GM12872 (cell line): ENCODE data around the gene TPST2.

Experiments
- TF ChIP-seq, protein P1 (sequence below): IDR thresholded peaks from 3 replicates; pipeline ENCODE4 v1.5.1; 2011; ENCODE audit warnings: low read depth, mild to moderate bottlenecking, low read length, moderate library complexity; ENCODE audit not compliant: insufficient read depth

TPST2 gene

DNA sequence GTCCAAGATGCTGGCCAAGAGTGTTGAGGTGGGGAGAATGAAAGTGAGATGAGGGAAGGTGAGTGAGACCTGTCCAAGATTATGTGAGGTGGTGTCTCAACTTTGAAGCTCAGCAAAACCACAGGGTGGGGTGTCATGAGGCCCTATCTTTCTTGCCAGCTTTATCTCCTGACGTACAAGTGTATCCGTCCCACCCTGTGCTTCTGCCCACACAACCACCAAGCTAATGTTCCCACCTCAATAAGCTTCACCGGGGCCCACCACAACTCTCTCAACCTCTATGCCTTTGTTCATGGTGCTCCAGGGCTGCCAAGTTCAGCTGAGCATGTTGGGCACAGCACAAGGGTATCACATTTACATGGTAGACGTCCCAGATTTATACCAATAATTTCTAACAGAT is 7.1 kb upstream of the TPST2 start:
- TF ChIP-seq, protein P1, sequence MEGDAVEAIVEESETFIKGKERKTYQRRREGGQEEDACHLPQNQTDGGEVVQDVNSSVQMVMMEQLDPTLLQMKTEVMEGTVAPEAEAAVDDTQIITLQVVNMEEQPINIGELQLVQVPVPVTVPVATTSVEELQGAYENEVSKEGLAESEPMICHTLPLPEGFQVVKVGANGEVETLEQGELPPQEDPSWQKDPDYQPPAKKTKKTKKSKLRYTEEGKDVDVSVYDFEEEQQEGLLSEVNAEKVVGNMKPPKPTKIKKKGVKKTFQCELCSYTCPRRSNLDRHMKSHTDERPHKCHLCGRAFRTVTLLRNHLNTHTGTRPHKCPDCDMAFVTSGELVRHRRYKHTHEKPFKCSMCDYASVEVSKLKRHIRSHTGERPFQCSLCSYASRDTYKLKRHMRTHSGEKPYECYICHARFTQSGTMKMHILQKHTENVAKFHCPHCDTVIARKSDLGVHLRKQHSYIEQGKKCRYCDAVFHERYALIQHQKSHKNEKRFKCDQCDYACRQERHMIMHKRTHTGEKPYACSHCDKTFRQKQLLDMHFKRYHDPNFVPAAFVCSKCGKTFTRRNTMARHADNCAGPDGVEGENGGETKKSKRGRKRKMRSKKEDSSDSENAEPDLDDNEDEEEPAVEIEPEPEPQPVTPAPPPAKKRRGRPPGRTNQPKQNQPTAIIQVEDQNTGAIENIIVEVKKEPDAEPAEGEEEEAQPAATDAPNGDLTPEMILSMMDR, result no peak

DNA sequence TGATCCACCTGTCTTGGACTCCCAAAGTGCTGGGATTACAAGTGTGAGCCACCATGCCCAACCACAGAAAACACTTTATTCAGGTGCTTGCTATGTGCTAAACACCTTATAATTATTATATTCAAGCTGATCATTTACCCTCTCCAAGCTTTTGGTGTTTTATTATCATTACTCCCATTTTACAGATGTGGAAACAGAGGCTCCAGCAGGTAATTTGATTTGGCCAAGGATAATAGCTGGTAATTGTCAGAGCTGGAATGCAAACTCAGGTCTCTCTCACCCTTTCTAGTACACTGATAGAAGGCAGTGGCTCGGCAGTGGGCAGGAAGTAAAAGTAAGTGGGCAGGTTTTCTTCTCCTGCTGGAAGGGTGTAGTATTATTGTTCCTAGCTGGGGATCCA is 3.8 kb upstream of the TPST2 start:
- TF ChIP-seq, protein P1, result no peak

DNA sequence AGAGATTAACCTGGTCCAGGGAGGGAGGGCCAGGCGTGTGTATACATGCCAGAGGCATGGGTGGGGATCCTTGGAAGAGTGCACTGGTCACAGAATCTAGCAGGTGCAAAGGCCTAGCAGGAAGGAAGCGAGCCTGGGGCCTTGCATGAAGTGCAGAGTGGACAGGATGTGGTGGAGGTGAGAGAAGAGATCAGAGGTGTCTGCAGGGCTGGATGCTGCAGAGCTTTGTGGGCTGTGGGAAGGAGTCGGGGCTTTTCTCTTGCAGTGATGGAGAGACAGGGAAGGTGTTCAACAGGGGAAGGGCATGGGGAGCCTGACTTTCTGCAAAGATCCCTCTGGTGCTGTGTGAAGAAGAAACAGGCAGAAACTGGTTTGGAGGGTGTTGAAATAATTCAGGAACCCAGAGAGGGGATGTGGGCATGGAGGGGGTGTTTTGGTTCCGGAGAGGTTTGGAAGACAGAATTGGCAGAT is 2.5 kb upstream of the TPST2 start:
- TF ChIP-seq, protein P1, result no peak

DNA sequence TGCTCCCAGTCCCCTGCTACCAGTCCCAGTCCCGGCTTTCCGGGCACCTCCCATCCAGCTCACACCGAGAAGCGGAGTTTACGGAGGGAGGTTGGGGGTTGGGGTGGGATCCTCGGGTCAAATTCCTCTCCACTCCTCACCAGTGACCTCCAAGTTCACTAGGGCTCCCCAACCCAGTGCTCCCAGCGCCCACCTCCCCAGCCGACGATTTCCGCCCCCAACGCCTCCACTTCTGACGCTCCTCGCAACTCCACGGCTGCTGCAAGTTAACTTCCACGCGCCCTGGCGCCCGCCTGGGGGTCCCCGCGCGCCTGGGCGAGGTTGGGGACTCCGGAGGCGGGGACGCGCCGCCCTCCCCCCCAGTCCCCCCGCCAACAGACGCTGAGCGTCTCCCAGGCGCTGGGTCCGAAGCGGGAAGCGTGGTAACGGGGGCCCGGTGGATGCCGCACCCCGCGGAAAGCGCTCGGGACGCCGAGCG is 526 bp downstream of the TPST2 start:
- TF ChIP-seq, protein P1, result no peak

DNA sequence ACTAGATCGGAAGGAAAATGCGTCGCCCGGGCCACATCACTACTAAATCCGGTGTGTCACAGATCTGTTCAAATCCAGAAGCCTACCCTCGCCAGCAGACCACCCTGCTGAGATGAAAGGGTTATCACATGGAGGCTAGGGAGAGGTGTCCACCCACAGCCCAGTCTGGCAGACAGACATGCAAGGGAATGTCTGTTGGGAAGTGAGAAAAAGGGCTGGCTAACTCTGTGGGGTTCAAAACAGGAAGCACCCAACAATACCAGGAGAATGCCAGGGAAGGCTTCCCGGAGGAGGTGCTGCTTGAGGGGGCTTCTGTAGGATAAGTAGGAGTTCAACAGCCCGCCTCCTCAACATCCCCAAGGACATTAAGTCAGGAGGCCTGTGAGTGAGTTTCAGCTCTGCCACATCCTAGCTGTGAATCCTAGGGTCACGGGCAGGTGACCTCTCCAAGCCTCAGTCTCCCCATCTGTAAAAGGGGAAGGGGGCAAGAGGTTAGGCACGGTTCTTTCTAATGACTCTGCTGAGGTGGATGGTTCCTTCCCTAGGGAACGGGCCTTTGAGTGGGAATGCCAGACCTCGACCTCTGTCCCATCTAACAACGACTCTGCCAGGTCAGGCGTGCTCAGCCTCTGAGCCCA is 1.1 kb downstream of the TPST2 start:
- TF ChIP-seq, protein P1, result no peak

DNA sequence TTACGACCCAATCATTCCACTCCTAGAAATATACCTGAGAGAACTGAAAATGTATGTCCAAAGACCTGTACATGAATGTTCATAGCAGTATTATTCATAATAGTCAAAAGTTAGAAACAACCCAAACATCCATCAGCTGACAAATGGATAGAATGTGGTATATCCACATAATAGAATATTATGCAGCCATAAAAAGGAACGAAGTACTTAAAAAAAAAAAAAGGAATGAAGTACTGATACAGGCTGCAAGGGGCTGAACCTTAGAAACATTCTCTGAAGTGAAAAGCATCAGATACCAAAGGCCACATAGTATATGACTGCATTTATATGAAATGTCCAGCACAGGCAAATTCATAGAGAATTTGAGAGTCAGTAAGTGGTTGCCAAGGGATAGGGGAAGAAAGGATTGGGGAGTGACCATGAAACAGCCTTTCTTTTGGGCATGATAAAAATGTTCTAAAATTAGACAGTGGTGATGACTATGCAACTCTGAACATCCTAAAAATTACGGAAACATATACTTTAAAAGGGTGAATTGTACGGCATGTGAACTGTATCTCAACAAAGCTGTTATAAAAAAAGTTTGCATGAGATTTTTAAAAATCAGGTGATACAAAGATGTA is 1.8 kb downstream of the TPST2 start:
- TF ChIP-seq, protein P1, result no peak

DNA sequence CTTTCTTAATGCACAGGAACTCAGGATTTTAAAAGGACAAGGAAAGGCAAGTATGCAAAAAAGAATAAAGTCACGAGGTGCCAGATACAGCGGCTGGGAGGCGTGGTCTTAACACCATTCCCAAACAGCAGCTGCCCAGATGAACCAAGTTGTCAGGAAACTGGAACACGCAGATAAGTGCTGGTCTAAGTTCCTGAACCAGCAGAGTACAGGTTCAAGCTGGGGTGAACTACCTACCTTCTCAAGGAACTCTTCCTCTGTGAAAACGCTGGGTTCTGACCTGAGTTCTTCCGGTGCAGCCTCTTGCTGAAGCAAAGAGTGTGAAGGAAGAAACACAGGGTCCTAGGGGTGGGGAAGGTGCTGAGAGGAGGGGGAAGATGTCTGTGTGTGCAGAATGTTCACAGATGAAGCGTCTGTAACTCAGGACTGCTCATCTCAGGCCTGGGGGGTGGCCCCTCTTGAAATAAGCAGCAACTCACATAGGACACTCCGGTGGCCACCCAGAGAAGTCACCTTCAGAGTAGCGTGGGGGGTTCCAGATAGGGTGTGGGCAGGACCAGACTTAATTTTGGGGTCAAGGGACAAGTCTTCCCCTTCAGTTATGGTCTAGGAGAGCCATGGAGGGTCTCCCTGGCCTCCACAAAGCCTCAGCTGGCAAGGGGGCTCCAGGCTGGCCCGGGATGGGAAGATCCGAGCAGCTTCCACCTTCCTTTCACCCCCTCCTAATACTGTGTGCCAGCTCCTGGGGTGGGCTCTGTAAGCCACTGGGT is 3.2 kb downstream of the TPST2 start:
- TF ChIP-seq, protein P1, result no peak
